Measurements from ENCODE around the gene SRSF3. TPM values are rescaled to one million over a fixed set of nuclear protein-coding genes. Genes with fewer than 3 reads are reported as not detected.
A peak's percentile ranks its signal among the peaks of the same experiment; 100 is the strongest.

The SRSF3 gene
- total RNA-seq, 1 experiment from 2014 or later: 954 TPM

DNA sequence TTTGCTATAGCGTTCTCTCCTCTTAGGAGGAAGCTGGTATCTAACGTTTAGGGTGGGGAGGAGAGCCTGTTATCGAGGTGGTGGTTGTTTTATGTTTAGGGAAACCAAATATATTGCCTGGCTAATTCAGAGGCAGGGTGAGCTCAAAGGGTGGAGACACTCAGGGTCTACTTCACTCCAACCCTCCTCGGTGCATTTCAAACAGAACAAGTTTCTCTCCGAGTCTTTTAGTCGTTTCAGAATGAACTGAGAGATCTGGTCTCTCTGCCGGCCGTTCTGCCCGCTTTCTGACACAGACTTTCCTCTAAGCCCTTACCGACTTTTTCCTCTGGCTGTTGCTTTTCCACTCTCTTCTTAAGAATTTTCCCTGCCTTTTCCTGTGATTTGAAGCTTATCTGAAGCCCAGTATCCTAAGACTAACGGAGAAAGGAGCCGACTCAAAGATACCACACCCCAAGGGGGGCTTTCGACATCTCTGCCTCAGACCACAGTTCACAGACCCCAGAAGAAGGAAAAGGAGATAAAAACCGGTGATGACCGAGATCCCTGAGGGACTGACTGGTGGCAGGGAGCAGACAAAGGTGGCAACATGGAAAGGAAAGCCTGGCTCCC, 47.7 kb upstream of the SRSF3 start:
- Mint-ChIP-seq H3K4me3 (peak overlapping the region; percentile 95 to 99), H3K9me3 (peaks cover 0 to 2% of the 10 kb centered on the region in 2 experiments; a peak in 1 of 5 replicates), H3K27me3 (ENCODE audit: low read depth) (no peaks in the 10 kb centered on the region; the same call in 1 of the 2 replicates), H3K27ac (peak overlapping the region; percentile 96 to 97 (median 97)), H3K4me1 (peaks cover 15 to 21% of the 10 kb centered on the region in 2 experiments), H3K36me3 (ENCODE audit: insufficient read depth in 1 of 3, low read depth in 3 of 3) (peaks cover 3 to 14% (median 11%) of the 10 kb centered on the region in 3 experiments; a peak in 6 of 7 replicates)
- H3K14ac ChIP-seq (ENCODE audit: insufficient read depth, low read length): peak overlapping the region; percentile 88; the same call in 1 of the 2 replicates
- peaks cover 10% of the 10 kb centered on the region for H3K23me2 ChIP-seq (ENCODE audit: insufficient read length, low read depth, low read length, poor library complexity, severe bottlenecking)
- no peak overlapping the region for H2AK5ac ChIP-seq (ENCODE audit: insufficient read length, low read length)
- no peak overlapping the region for H3T11ph ChIP-seq (ENCODE audit: low read length)
- H2BK15ac ChIP-seq (ENCODE audit: low read depth, low read length): no peak overlapping the region
- H3K9me3 ChIP-seq (ENCODE audit: control insufficient read depth, low read depth, low read length): no peaks in the 10 kb centered on the region
- no peak overlapping the region for H4K5ac ChIP-seq (ENCODE audit: insufficient read length, low read depth, low read length)
- H3K9ac ChIP-seq (ENCODE audit: extremely low read depth, insufficient read length, low read length): peak overlapping the region; percentile 78
- no peaks in the 10 kb centered on the region for H4K20me1 ChIP-seq (ENCODE audit: control insufficient read depth, insufficient read depth, insufficient read length)
- TF ChIP-seq, protein P1, sequence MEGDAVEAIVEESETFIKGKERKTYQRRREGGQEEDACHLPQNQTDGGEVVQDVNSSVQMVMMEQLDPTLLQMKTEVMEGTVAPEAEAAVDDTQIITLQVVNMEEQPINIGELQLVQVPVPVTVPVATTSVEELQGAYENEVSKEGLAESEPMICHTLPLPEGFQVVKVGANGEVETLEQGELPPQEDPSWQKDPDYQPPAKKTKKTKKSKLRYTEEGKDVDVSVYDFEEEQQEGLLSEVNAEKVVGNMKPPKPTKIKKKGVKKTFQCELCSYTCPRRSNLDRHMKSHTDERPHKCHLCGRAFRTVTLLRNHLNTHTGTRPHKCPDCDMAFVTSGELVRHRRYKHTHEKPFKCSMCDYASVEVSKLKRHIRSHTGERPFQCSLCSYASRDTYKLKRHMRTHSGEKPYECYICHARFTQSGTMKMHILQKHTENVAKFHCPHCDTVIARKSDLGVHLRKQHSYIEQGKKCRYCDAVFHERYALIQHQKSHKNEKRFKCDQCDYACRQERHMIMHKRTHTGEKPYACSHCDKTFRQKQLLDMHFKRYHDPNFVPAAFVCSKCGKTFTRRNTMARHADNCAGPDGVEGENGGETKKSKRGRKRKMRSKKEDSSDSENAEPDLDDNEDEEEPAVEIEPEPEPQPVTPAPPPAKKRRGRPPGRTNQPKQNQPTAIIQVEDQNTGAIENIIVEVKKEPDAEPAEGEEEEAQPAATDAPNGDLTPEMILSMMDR (conservative IDR thresholded peaks at IDR 0.05): no peak
- no peak overlapping the region for H3K18ac ChIP-seq (ENCODE audit: insufficient read length, low read depth, low read length)
- peaks cover 8% of the 10 kb centered on the region; the same call in 1 of the 2 replicates for H3K79me2 ChIP-seq (ENCODE audit: insufficient read depth, low read length)
- no peak for DNase-seq
- H2BK120ac ChIP-seq (ENCODE audit: low read depth, low read length, poor library complexity, severe bottlenecking): no peak overlapping the region
- no peaks in the 10 kb centered on the region for H3K79me1 ChIP-seq (ENCODE audit: insufficient read depth, low read depth, low read length, poor library complexity, severe bottlenecking)
- no peak overlapping the region for H2BK5ac ChIP-seq (ENCODE audit: insufficient read length, low read length)
- H3K4me2 ChIP-seq (ENCODE audit: insufficient read depth, insufficient read length, low read length): peak overlapping the region; percentile 98
- H4K91ac ChIP-seq (ENCODE audit: insufficient read length, low read depth, low read length): no peak overlapping the region
- H2BK20ac ChIP-seq (ENCODE audit: low read depth, low read length, poor library complexity, severe bottlenecking): no peak overlapping the region
- no peaks in the 10 kb centered on the region for H3K27me3 ChIP-seq (ENCODE audit: insufficient read depth, low read length)
- H2BK12ac ChIP-seq (ENCODE audit: insufficient read length, low read depth, low read length): no peak overlapping the region
- H3K4ac ChIP-seq (ENCODE audit: low read depth, low read length): no peak overlapping the region
- H3K4me1 ChIP-seq (ENCODE audit: insufficient read depth, low read length): peaks cover 5% of the 10 kb centered on the region; the same call in 1 of the 2 replicates
- no peak overlapping the region for H4K8ac ChIP-seq (replicated peaks; ENCODE audit: insufficient read length, low read depth, low read length)
- no peak overlapping the region for H2AFZ ChIP-seq (ENCODE audit: low read length)
- no peak overlapping the region for H3K27ac ChIP-seq (ENCODE audit: insufficient read length, low read depth, low read length)
- WGBS (ENCODE audit: extremely low coverage, insufficient read length, low lambda C conversion rate): no CpG with 5 or more reads among the region's 15 CpGs
- H3K23ac ChIP-seq (ENCODE audit: insufficient read length, low read depth, low read length): no peak overlapping the region
- H3K56ac ChIP-seq (ENCODE audit: insufficient read length, low read depth, low read length): no peak overlapping the region
